Activated T-helper 17 cell treated with anti-CD3 and anti-CD28 coated beads, Interleukin-2, amount 50 U/mL, for 72 hours (primary cell): ENCODE data around the gene AVPR2. TPM values are rescaled to one million over a fixed set of nuclear protein-coding genes. Genes with fewer than 3 reads are reported as not detected.
A peak's percentile ranks its signal among the peaks of the same experiment; 100 is the strongest.

Source experiments
- ATAC-seq: fragments of 150-1000 bp; cut with Tn5 transposase; replicated peaks from 2 replicates; pipeline ENCODE4 v1.10.0; 2021; ENCODE audit warnings: mild to moderate bottlenecking, moderate library complexity
- H3K27ac Mint-ChIP-seq: one replicate; pipeline ENCODE4 v1.8.0; 2022; ENCODE audit warnings: mixed read lengths
- H3K27me3 Mint-ChIP-seq: one replicate; pipeline ENCODE4 v1.8.0; 2022; ENCODE audit warnings: mixed read lengths
- H3K36me3 Mint-ChIP-seq: one replicate; pipeline ENCODE4 v1.8.0; 2022; ENCODE audit warnings: low read depth, mild to moderate bottlenecking, mixed read lengths
- H3K4me1 Mint-ChIP-seq: one replicate; pipeline ENCODE4 v1.8.0; 2022; ENCODE audit warnings: mixed read lengths
- H3K4me3 Mint-ChIP-seq: one replicate; pipeline ENCODE4 v1.8.0; 2022; ENCODE audit warnings: mild to moderate bottlenecking, mixed read lengths
- H3K9me3 Mint-ChIP-seq: one replicate; pipeline ENCODE4 v1.8.0; 2022; ENCODE audit warnings: mixed read lengths
- total RNA-seq, 2 donors: library from RNA; stranded (reverse); gene quantifications; one replicate each; pipeline ENCODE4 v1.2.3, GENCODE V29; 2022

AVPR2 gene
- total RNA-seq, 2 donors from 2014 or later: 0.32 TPM; not detected in 1

DNA sequence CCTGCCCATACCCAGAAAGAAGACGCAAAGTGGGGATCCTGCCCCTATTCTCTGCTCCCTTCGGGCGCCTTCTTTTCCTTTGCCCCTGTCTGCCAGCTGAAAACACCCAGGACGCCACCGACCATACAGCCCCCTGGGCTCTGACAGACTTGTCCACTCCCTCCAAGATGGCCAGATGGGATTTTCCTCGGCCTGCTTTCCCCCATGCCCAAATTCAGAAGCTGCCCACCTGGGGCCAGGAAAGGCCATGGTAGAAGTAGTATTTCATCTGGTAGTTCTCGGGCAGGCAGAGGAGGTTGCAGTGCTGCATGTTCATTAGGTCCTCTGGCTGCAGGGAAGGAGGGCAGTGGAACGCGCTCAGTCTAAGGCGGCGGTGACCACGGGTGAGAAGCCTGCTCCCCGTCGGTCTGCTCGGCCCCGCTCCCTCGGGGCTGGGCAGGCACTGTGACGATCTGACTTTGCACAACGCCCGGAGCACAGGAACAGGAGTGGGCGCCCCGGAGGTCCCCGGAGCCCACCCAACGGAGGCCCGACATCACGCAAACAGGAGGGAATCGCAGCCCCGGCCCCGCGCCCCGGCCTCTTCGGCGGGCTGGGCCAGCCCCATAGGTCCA, 29.8 kb downstream of the AVPR2 start:
- Mint-ChIP-seq H3K4me3 (peak overlapping the region; percentile 79), H3K36me3 (peaks cover 38% of the 10 kb centered on the region), H3K27ac (peak overlapping the region; percentile 41), H3K4me1 (peaks cover 6% of the 10 kb centered on the region), H3K27me3 (no peaks in the 10 kb centered on the region), H3K9me3 (no peaks in the 10 kb centered on the region)
- ATAC-seq: no peak

DNA sequence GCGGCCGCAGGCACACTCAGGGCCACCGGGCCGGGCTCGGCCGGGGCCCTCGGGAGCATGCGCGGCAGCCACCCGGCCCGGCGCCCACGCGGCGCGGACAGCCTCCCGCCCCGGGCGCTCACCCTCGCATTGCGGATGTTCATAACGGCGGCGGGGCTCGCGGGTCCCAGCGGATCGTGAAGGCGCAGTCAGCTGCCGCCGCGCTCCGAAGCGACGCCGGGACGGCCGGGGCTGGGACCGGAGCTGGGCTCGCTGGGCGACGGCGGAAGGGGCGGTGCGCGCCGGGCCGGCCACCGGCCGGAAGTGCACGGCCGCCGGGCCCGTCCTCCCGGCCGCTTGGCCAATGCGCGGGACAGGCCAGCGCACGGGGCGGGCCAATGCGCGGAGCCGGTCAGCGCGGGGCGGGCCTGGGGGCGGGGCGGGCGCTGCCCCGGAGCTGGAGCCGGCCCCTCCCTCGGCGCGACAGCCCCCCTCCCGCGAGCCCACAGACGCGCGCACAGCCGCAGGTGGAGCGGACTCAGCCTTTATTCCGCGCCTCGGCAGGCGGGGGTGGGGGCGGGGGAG, 30.4 kb downstream of the AVPR2 start, which contains the start of gene NAA10:
Gene NAA10 (minus strand): TSS at position 276 of the 564 bp plus-strand sequence. CDS start 133 bp downstream, at position 143.
- ATAC-seq: peak; percentile 98
- Mint-ChIP-seq H3K27me3 (no peaks in the 10 kb centered on the region), H3K9me3 (no peaks in the 10 kb centered on the region), H3K4me1 (peaks cover 6% of the 10 kb centered on the region), H3K4me3 (peak within 1 kb of the TSS; percentile 79), H3K36me3 (peaks cover 37% of the 10 kb centered on the region), H3K27ac (peak within 1 kb of the TSS; percentile 41)

DNA sequence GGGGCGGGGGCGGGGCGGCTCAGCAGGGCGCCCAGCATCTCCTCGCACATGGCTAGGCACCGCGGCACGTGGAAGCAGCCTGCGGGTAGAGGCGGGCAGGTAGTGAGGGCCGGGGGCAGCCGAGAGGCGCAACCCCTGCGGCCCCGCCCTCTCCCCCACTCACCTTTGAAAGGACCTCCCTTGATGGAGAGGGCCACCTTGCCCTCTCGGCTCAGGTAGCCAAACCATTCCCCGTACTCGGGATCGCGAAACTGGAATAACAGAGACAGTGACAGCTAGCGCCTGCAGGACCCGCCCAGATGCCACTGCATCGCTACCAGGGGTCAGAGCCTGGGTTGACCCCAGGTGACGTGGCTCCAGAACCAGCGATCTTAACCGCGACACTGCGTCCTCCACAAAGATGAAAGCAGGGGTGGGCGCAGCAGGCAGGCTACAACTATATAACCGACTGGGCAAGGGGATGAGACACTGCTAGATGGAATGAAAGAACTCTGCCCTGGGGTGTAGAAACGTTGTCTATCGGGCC, 30.9 kb downstream of the AVPR2 start:
- Mint-ChIP-seq H3K4me3 (peak overlapping the region; percentile 52), H3K27ac (no peak overlapping the region), H3K27me3 (no peaks in the 10 kb centered on the region), H3K9me3 (no peaks in the 10 kb centered on the region), H3K4me1 (peaks cover 6% of the 10 kb centered on the region), H3K36me3 (peaks cover 37% of the 10 kb centered on the region)
- ATAC-seq: peak; percentile 43

DNA sequence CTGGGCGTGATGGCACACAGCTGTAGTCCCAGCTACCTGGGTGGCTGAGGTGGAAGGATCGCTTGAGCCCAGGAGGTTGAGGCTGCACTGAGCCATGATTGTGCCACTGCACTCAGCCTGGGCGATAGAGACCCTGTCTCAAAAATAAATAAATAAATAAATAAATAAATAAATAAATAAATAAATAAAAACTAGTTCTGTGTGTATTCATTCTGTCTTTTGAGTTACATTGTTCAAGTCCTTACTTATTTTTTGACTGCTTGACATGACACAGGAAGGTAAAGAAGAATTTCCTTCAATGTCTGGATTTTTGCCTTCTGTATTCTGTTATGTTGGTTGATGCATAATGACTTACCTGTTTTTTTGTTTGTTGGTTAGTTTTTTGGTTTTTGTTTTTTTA, 32.6 kb downstream of the AVPR2 start:
- peak overlapping the region; percentile 66 for H3K27ac Mint-ChIP-seq
- peaks cover 21% of the 10 kb centered on the region for H3K36me3 Mint-ChIP-seq
- H3K4me3 Mint-ChIP-seq: peak overlapping the region; percentile 43
- no peaks in the 10 kb centered on the region for H3K4me1 Mint-ChIP-seq
- no peaks in the 10 kb centered on the region for H3K27me3 Mint-ChIP-seq
- ATAC-seq: no peak
- no peaks in the 10 kb centered on the region for H3K9me3 Mint-ChIP-seq

DNA sequence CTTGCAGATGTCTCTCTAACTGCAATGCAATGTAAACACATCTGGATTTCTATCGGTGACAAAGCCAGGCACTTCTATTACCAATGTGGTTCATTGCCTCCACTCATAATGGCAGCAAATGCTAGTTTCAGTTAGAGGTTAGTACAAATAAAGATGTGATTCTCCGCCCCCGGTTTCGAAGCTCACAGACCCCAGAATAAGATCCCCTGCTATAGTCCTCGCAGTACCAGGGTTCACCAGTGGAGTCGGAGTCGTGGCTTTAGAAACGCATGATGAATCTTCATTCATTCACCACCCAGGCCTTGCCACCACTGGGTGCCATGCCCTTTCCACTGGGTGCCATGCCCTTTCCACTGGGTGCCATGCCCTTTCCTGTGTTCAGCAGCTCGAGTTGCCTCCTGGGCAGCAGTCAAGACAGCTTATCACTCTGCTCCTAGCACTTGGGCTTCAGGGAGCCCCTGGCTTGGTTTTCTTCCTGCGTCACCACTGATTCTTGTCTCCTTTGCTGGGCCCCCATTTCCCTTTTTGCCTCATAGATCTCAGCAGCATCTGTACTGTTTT, 33.8 kb downstream of the AVPR2 start:
- Mint-ChIP-seq H3K27ac (no peak overlapping the region), H3K9me3 (no peaks in the 10 kb centered on the region), H3K4me1 (no peaks in the 10 kb centered on the region), H3K36me3 (peaks cover 9% of the 10 kb centered on the region), H3K4me3 (no peak overlapping the region), H3K27me3 (no peaks in the 10 kb centered on the region)
- no peak for ATAC-seq

DNA sequence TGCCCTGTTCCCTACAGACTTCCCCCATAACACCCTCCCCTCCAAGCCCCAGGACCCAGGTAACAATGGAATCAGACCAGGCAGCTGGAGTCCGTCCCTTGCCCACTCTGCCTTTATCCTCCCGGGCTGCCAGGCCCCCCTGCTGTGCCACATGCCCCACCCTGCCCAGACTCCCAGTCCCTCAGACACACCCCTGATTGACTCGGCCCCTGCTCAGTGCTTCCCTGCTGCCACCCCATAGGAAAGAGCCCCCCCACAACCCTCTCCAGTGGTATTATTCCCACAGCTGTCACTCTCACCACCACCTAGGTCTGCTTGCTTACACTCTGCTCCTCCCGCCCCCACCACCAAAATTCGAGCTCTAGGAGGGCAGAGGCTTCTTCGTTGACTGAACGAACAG, 35.1 kb downstream of the AVPR2 start:
- Mint-ChIP-seq H3K4me1 (no peaks in the 10 kb centered on the region), H3K27ac (no peak overlapping the region), H3K27me3 (no peaks in the 10 kb centered on the region), H3K36me3 (no peaks in the 10 kb centered on the region), H3K9me3 (no peaks in the 10 kb centered on the region), H3K4me3 (no peak overlapping the region)
- ATAC-seq: no peak

DNA sequence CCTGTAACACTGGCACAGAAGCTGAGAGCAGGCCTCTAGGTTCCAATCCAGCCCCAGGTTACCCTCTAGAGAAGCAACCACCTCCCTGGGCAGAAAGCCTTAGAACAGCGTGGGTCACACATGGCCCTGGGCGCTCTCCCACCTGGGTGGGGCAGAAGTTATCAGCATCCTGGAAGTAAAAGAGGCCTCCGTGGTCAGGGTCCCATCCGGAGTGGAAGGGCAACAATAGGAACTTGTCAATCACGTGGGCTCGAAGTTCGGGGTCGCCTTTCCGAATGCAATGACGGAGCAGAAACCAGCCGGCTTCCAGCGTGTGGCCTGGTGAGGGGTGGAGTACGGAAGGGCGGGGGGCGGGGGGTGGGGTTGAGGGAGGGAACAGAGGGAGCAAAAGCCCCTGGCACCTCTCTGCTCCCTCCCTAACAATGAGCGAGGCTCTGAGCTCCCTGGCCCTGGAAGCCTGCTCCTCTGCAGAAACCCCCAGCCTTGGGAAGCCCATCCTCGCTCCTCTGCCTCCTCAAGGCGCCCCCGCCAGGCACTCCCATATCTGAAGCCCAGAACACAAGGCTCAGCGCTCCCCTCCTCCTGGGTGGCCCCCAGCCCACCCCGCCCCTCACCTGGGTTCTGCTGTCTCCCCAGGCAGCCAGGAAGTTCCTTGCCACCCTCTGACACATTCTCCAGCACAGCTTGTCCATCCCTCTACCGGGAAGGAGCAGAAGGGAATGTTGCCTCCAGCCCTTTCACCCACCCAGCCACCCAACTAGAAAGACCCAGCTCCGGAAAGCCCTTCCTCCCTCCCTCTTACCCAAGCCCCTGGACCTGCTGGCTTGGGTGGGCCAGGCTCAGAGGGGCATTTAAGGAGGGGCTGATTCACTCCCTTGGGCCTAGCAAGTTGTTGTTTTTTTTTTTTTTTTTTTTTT, 37.1 kb downstream of the AVPR2 start:
- Mint-ChIP-seq H3K36me3 (no peaks in the 10 kb centered on the region), H3K4me1 (no peaks in the 10 kb centered on the region), H3K27me3 (no peaks in the 10 kb centered on the region), H3K9me3 (no peaks in the 10 kb centered on the region), H3K27ac (no peak overlapping the region), H3K4me3 (no peak overlapping the region)
- ATAC-seq: no peak

DNA sequence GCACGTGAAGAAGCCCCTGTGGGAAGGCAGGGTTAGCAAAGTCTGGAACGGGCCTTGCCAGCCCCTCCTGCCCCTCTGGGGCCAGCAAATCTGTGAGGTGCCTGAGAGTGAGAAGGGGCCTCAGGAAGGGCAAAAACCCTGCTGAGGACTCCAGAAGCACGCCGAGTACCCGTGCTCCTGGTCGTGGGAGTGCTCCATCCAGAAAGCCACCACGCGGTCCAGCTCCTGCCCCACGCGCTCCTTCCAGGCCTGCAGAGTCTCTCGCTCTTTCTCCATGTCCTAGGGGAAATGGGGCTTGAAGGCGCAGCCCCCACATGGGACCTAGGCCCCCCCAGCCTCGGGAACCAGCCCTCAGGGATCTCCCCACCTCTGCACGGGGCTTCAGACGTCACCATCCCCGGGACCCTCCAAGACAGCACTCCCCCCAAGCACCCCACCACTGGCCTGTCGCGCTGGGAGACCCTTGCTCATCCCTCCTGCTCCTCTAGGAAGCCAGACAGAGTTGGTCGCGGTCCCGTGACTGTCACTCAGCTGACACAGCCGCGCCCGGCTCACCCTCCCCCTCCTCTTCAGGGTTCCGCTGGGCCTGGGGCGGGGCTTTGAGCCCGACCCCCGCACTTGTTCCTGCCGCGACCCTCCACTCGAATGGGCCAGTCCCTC, 39.8 kb downstream of the AVPR2 start, which contains the start of gene RENBP:
Gene RENBP (minus strand): TSS at position 504 of the 660 bp plus-strand sequence. CDS start 33 bp downstream, at position 471.
- Mint-ChIP-seq H3K36me3 (peaks cover 20% of the 10 kb centered on the region), H3K27me3 (no peaks in the 10 kb centered on the region), H3K27ac (peak within 1 kb of the TSS; percentile 59), H3K4me1 (peaks cover 6% of the 10 kb centered on the region), H3K4me3 (peak within 1 kb of the TSS; percentile 70), H3K9me3 (no peaks in the 10 kb centered on the region)
- ATAC-seq: peak; percentile 28

DNA sequence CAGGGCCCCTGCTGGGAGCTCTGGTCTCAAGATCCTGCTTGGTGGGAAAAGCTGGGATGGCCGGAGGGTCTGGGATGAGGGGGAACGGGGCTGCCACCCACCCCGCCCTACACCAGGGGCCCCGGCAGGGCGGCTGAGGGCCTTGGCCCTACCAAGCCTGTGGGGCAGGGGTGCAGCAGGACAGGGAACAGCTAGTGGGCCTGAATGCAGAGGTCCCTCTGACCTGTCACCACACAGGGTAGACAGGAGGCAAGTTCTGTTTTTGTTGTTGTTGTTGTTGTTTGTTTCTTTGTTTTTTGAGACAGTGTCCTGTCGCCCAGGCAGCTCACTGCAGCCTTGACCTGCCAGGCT, 40.3 kb downstream of the AVPR2 start:
- H3K4me1 Mint-ChIP-seq: peaks cover 6% of the 10 kb centered on the region
- H3K4me3 Mint-ChIP-seq: peak overlapping the region; percentile 70
- H3K9me3 Mint-ChIP-seq: no peaks in the 10 kb centered on the region
- peak overlapping the region; percentile 59 for H3K27ac Mint-ChIP-seq
- peaks cover 25% of the 10 kb centered on the region for H3K36me3 Mint-ChIP-seq
- peak; percentile 3 for ATAC-seq
- no peaks in the 10 kb centered on the region for H3K27me3 Mint-ChIP-seq

DNA sequence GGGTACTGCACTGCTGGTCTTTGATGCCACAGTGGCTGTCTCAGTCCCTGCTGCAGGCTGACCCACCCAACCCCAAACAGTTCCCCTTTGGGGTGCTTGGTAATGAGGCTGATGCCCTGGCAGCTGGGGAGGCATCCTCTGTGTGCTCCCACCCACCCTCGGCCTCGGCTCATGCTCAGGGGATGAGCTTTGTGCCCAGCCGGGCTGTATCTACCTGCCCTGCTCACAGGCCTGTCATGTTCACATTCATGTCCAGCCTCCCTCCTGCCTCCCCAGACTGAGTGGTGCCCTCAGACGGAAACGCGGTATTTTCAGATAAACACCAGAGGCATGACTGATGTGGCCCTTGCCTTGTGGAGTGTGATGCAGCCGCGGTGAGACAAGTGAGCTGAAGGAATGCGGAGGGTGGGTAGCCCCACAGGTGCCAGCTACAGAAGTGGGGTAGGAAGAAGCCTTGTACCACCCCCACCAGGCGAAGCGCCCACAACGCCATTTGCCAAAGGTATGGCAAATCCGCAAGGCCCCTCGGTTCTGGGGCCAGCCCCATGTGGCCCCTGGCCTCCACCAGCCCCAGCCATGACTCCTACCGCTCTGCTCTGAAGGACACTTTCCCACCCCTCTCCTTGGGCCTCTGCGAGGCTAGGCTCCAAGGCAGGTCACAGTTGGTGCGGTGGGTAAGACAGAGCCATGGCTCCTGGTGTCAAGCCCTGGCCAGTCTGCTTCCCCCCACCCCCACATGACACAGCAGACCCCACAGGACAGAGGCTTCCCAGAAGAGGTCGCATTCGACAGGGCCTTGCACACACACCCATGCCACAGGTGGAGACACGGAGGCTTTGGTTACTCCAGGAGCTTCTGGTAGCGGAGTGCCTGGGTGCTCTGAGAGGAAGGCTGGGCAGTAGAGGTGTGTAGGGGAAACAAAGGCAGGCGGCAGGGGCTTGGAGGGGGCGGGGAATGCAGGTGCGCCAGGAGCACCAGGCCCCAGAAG, 41.8 kb downstream of the AVPR2 start:
- no peak overlapping the region for H3K4me3 Mint-ChIP-seq
- no peak overlapping the region for H3K27ac Mint-ChIP-seq
- no peaks in the 10 kb centered on the region for H3K27me3 Mint-ChIP-seq
- peaks cover 39% of the 10 kb centered on the region for H3K36me3 Mint-ChIP-seq
- peaks cover 6% of the 10 kb centered on the region for H3K4me1 Mint-ChIP-seq
- no peak for ATAC-seq
- H3K9me3 Mint-ChIP-seq: no peaks in the 10 kb centered on the region

DNA sequence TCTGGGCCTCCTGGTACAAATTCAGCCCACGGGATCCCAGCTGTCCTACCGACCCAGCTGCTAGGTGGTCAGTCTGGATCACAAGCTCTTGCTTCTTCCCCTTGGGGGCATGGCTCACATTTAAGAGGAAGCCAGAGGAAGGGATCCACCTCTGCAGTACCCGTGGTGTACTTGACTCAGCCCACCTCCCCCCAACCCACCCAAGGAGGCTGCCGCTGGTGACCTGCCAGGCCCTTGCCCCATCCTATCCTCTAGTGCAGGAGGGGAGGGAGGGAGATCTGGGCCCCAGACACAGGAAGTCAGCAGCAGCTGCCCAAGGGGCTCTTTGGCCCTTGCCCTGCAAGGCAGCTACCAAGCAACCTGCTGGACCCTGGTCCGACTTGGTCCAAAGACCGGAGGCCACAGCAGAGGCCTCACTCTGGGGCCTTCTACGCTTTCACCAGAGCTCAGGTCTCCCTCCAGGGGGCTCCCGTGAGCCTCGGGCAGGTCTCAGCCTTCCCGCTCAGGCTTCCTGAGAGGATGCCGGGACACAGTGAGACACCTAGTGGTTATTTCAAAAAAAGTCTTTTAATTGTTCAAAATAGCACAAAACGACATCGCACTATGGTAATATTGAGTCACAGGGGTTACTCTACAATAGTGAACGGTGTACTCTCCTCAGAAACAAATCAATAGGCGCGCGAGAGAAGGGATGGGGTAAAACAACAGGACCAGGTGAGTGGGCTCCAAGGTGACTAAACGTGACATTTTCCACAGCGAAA, 42.7 kb downstream of the AVPR2 start:
- Mint-ChIP-seq H3K27me3 (no peaks in the 10 kb centered on the region), H3K4me1 (peaks cover 6% of the 10 kb centered on the region), H3K36me3 (peaks cover 44% of the 10 kb centered on the region), H3K27ac (peak overlapping the region; percentile 91), H3K9me3 (no peaks in the 10 kb centered on the region), H3K4me3 (peak overlapping the region; percentile 55)
- peak; percentile 92 for ATAC-seq

DNA sequence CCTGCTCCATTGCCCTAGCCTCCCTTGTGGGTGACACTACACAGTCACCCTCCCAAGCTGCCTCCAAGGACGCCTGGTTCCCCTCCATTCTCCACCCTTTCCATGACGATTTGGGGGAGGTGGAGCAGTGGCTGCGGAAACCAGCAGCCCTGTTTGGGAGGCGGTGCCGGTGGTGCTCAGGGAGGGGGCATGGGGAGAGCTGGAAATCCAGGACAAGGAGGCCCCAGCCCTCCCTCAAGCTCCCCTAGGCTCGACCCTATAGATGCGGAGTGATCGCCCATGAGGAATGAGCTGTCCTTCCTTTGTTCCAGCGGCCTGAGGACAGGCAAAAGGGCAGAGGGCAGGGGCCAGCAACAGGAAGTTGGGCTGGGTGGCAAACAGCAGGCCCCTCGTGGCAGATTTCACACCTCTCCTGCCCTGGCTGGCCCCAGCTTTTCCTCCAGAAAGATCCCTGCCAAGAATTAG, 43.6 kb downstream of the AVPR2 start:
- peaks cover 50% of the 10 kb centered on the region for H3K36me3 Mint-ChIP-seq
- no peak for ATAC-seq
- H3K4me3 Mint-ChIP-seq: no peak overlapping the region

More for the DNA sequence above, 43.6 kb downstream of the AVPR2 start:
- no peaks in the 10 kb centered on the region for H3K9me3 Mint-ChIP-seq
- no peaks in the 10 kb centered on the region for H3K27me3 Mint-ChIP-seq
- H3K4me1 Mint-ChIP-seq: peaks cover 6% of the 10 kb centered on the region
- H3K27ac Mint-ChIP-seq: no peak overlapping the region
